HEK293T (cell line): ENCODE results near the gene NUP133.

Experiments used
- BHLHE40 ChIP-seq: fragments of 450-650 bp; IDR thresholded peaks from 2 replicates; pipeline ENCODE4 v1.6.1; 2016; ENCODE audit warnings: mild to moderate bottlenecking, moderate library complexity, borderline replicate concordance
- CTBP1 ChIP-seq: fragments of 450-650 bp; IDR thresholded peaks from 2 replicates; pipeline ENCODE4 v1.6.1; 2016; ENCODE audit warnings: borderline replicate concordance
- ELF4 ChIP-seq: fragments of 450-650 bp; IDR thresholded peaks from 2 replicates; pipeline ENCODE4 v1.6.1; 2017; ENCODE audit warnings: antibody characterized with exemption
- FOXK2 ChIP-seq: fragments of 450-650 bp; IDR thresholded peaks from 2 replicates; pipeline ENCODE4 v1.6.1; 2016; ENCODE audit warnings: mild to moderate bottlenecking
- FOXM1 ChIP-seq: fragments of 450-650 bp; IDR thresholded peaks from 2 replicates; pipeline ENCODE4 v1.6.1; 2017; ENCODE audit warnings: mild to moderate bottlenecking, borderline replicate concordance
- HDGF ChIP-seq: fragments of 450-650 bp; IDR thresholded peaks from 2 replicates; pipeline ENCODE4 v1.6.1; 2017; ENCODE audit warnings: antibody characterized with exemption, borderline replicate concordance
- L3MBTL2 ChIP-seq: fragments of 450-650 bp; conservative IDR thresholded peaks from 2 replicates; pipeline ENCODE4 v1.6.1; 2016; ENCODE audit warnings: mild to moderate bottlenecking
- SUZ12 ChIP-seq: fragments of 450-650 bp; IDR thresholded peaks from 2 replicates; pipeline ENCODE4 v1.6.1; 2016; ENCODE audit warnings: mild to moderate bottlenecking
- ZNF384 ChIP-seq: fragments of 450-650 bp; IDR thresholded peaks from 2 replicates; pipeline ENCODE4 v1.6.1; 2016

- TF ChIP-seq BHLHE40, result no peak
- no peak for TF ChIP-seq CTBP1
- TF ChIP-seq ELF4, result no peak
- TF ChIP-seq FOXK2, result no peak
- no peak for TF ChIP-seq L3MBTL2
- TF ChIP-seq HDGF, result no peak
- TF ChIP-seq SUZ12, result no peak
- TF ChIP-seq FOXM1, result no peak
- no peak for TF ChIP-seq ZNF384
Measured at GRCh38 chr1:229554886-229555621, 46.9 kb upstream of the NUP133 start.
